OCI-LY1 (cell line): ENCODE data around the gene SMR3A.
A peak's percentile ranks its signal among the peaks of the same experiment; 100 is the strongest.

ENCODE experiments used
- H2AFZ ChIP-seq: fragments of 200-600 bp; sonication (generic), shearing (Covaris generic); 2 replicates; pipeline ENCODE4 v1.6.0; 2014; ENCODE audit warnings: antibody characterized with exemption, mild to moderate bottlenecking, low read length
- H3F3A ChIP-seq: fragments of 200-600 bp; sonication (generic), shearing (Covaris generic); 2 replicates; pipeline ENCODE4 v1.6.0; 2014; ENCODE audit warnings: mild to moderate bottlenecking, antibody characterized with exemption, low read length, moderate library complexity; ENCODE audit not compliant: insufficient read depth
- H3K27ac ChIP-seq: fragments of 200-600 bp; sonication (generic); 2 replicates; pipeline ENCODE4 v1.5.1; 2014; ENCODE audit warnings: low read length, mixed run types, mild to moderate bottlenecking, low read depth; ENCODE audit not compliant: poor library complexity, severe bottlenecking
- H3K27me3 ChIP-seq: fragments of 200-600 bp; sonication (generic); 2 replicates; pipeline ENCODE4 v1.6.0; 2014; ENCODE audit warnings: antibody characterized with exemption, mild to moderate bottlenecking, low read length, moderate library complexity; ENCODE audit not compliant: insufficient read depth
- H3K36me3 ChIP-seq: fragments of 200-600 bp; sonication (generic); 2 replicates; pipeline ENCODE4 v1.6.1; 2014; ENCODE audit warnings: mild to moderate bottlenecking, antibody characterized with exemption, low read length, moderate library complexity, mixed read lengths; ENCODE audit not compliant: insufficient read depth
- H3K4me1 ChIP-seq: fragments of 200-600 bp; sonication (generic); 2 replicates; pipeline ENCODE4 v1.5.1; 2014; ENCODE audit warnings: mild to moderate bottlenecking, low read length, moderate library complexity; ENCODE audit not compliant: insufficient read depth, severe bottlenecking
- H3K4me2 ChIP-seq: fragments of 200-600 bp; sonication (generic), shearing (Covaris generic); 2 replicates; pipeline ENCODE4 v1.6.1; 2014; ENCODE audit warnings: low read length
- H3K4me3 ChIP-seq: fragments of 200-600 bp; sonication (generic); 2 replicates; pipeline ENCODE4 v1.5.1; 2014; ENCODE audit warnings: low read length, low read depth, mild to moderate bottlenecking, mixed read lengths; ENCODE audit not compliant: poor library complexity, severe bottlenecking
- H3K79me2 ChIP-seq: fragments of 200-600 bp; shearing (Covaris generic); 2 replicates; pipeline ENCODE4 v1.6.1; 2016; ENCODE audit warnings: mixed run types, low read length, mixed read lengths; ENCODE audit not compliant: insufficient read depth
- H3K9ac ChIP-seq: fragments of 200-600 bp; sonication (generic), shearing (Covaris generic); 2 replicates; pipeline ENCODE4 v1.6.1; 2014; ENCODE audit warnings: mild to moderate bottlenecking, low read length, mixed read lengths
- H3K9me2 ChIP-seq: fragments of 200-600 bp; sonication (generic), shearing (Covaris generic); 2 replicates; pipeline ENCODE4 v1.6.1; 2014; ENCODE audit warnings: low read depth, mild to moderate bottlenecking, low read length, mixed read lengths
- H3K9me3 ChIP-seq: fragments of 200-600 bp; shearing (Covaris generic); 2 replicates; pipeline ENCODE4 v1.6.1; 2014; ENCODE audit warnings: low read length, mixed read lengths
- H4K20me1 ChIP-seq: fragments of 200-600 bp; sonication (generic), shearing (Covaris generic); 2 replicates; pipeline ENCODE4 v1.6.0; 2016; ENCODE audit warnings: mild to moderate bottlenecking, low read length; ENCODE audit not compliant: insufficient read depth
- EZH2 ChIP-seq: fragments of 200-600 bp; sonication (generic), shearing (Covaris generic); IDR thresholded peaks from 2 replicates; pipeline ENCODE4 v1.8.0; 2017; ENCODE audit warnings: borderline replicate concordance, mixed run types, mild to moderate bottlenecking, antibody characterized with exemption, low read length, moderate library complexity, mixed read lengths
- TF ChIP-seq, protein P1 (sequence below): fragments of 200-600 bp; sonication (generic), shearing (Covaris generic); IDR thresholded peaks from 2 replicates; pipeline ENCODE4 v1.5.1; 2017; ENCODE audit warnings: mild to moderate bottlenecking, antibody characterized with exemption, low read length, moderate library complexity, mixed read lengths

The SMR3A gene

DNA sequence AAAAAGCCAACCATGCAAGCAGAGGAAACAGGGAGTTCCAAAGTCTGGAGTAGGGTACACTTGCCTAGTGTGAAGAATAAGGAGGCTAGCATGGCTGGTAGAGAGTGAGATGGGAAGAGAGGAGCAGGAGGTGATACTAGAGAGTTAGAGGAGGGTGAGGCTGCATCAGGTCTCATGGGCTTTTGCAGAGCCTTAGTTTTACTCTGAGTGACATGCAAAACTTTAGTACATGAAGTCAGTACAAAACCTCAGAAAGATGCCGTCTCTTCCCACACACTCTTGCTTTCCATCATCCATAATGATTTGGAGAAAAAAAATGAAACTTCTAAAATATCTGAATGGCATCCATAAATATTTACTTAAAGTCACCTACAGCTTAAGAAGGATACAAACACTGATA, 42.2 kb downstream of the SMR3A start:
- no peak overlapping the region for H3K9ac ChIP-seq
- TF ChIP-seq, protein P1, sequence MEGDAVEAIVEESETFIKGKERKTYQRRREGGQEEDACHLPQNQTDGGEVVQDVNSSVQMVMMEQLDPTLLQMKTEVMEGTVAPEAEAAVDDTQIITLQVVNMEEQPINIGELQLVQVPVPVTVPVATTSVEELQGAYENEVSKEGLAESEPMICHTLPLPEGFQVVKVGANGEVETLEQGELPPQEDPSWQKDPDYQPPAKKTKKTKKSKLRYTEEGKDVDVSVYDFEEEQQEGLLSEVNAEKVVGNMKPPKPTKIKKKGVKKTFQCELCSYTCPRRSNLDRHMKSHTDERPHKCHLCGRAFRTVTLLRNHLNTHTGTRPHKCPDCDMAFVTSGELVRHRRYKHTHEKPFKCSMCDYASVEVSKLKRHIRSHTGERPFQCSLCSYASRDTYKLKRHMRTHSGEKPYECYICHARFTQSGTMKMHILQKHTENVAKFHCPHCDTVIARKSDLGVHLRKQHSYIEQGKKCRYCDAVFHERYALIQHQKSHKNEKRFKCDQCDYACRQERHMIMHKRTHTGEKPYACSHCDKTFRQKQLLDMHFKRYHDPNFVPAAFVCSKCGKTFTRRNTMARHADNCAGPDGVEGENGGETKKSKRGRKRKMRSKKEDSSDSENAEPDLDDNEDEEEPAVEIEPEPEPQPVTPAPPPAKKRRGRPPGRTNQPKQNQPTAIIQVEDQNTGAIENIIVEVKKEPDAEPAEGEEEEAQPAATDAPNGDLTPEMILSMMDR = no peak
- no peak for TF ChIP-seq EZH2
- H4K20me1 ChIP-seq = no peaks in the 10 kb centered on the region
- H3K36me3 ChIP-seq = no peaks in the 10 kb centered on the region
- H3K4me2 ChIP-seq = no peak overlapping the region
- H3K9me3 ChIP-seq = no peaks in the 10 kb centered on the region
- H3K9me2 ChIP-seq = no peaks in the 10 kb centered on the region
- H3K79me2 ChIP-seq = no peaks in the 10 kb centered on the region
- no peaks in the 10 kb centered on the region for H3F3A ChIP-seq
- no peak overlapping the region for H3K4me3 ChIP-seq
- no peaks in the 10 kb centered on the region for H3K27me3 ChIP-seq
- H2AFZ ChIP-seq = no peak overlapping the region
- no peak overlapping the region for H3K27ac ChIP-seq
- peaks cover 28% of the 10 kb centered on the region for H3K4me1 ChIP-seq

DNA sequence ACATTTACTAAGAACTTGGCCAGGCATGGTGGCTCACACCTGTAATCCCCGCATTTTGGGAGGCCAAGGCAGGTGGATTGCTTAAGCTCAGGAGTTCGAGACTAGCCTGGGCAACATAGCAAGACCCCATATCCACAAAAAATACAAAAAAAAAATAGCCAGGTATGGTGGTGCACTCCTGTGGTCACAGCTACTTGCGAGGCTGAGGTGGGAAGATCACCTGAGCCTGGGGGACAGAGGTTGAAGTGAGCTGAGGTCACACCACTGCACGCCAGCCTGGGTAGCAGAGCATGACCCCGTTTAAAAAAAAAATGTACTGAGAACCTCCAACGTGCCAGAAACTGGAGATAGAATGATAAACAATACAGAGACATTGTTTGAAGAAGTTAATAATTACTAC, 45.2 kb downstream of the SMR3A start:
- Histone ChIP-seq H3K4me2 (no peak overlapping the region), H3K9me3 (no peaks in the 10 kb centered on the region), H3K4me1 (peaks cover 23% of the 10 kb centered on the region), H2AFZ (no peak overlapping the region), H3K4me3 (no peak overlapping the region), H3F3A (no peaks in the 10 kb centered on the region), H3K36me3 (no peaks in the 10 kb centered on the region), H3K27ac (peak overlapping the region; percentile 41), H3K9me2 (no peaks in the 10 kb centered on the region), H4K20me1 (no peaks in the 10 kb centered on the region), H3K27me3 (no peaks in the 10 kb centered on the region), H3K79me2 (no peaks in the 10 kb centered on the region), H3K9ac (no peak overlapping the region)
- TF ChIP-seq, protein P1 = no peak
- TF ChIP-seq EZH2 = no peak
